Measurements from ENCODE around the gene P3H4. TPM values are rescaled to one million over a fixed set of nuclear protein-coding genes. Genes with fewer than 3 reads are reported as not detected.

Gene P3H4
- polyA plus RNA-seq, 4 donors = 35.0 to 47.0 (median 41.4) TPM

- DNase-seq (ENCODE audit: low read depth in 4 of 4, low spot score in 3 of 4) = no peak
Observed at GRCh38 chr17:41773731-41774193, 38.0 kb downstream of the P3H4 start.

- peak in 2 of 4 donors; percentile 54 to 62 for DNase-seq (ENCODE audit: low read depth in 4 of 4, low spot score in 3 of 4)
Observed at GRCh38 chr17:41773190-41773588, 38.6 kb downstream of the P3H4 start.

DNA sequence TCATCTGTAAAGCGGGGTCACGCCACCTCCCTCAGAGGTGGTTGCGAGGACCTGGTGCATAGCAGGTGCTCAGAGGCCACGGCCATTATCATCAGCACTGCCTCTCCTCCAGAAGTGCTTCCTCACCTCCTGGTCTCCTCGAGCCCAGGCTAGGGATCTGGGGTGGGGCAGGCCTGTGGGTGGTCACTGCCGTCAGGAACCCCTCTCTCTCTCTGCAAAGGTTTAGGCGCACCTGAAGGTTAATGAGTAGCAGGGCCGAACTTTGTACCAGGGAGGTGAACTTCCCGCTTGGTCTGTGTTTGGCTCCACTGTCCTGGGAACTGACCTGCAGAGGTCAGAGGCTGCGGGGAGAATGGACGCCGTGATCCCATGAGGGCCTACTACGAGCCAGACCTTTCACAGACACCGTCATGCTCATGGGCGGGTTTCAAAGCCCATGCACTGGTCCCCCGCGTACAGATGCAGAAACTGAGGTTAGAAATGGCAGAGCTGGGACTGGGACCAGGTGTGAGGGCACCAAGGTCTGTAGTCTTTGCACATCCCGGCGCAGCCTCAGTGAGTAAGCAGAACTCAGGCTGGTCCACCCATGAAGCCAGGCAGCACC is 39.1 kb downstream of the P3H4 start:
- DNase-seq (ENCODE audit: low read depth in 4 of 4, low spot score in 3 of 4) = no peak

DNA sequence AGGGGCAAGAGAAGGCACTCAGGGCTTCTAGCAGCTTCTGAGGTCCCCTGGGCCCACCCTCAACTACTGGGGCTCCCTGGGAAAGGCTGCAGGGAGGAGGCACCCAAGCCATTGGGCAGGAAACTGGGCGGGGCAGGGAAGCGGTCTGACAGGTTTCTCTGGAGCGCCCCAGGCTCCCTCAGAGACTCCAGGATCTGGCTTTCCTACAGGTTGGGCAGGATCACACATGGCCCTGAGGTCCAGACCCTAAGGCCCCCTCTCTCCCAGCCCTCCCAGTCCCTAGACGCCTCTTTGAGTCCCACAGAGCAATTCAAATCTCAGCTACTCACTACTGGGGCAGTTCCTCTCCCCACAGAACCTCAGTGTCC is 39.5 kb downstream of the P3H4 start:
- no peak for DNase-seq (ENCODE audit: low read depth in 4 of 4, low spot score in 3 of 4)

GRCh38 chr17:41771389-41772206 is 40.2 kb downstream of the P3H4 start:
- DNase-seq (ENCODE audit: low read depth in 4 of 4, low spot score in 3 of 4) = no peak

DNA sequence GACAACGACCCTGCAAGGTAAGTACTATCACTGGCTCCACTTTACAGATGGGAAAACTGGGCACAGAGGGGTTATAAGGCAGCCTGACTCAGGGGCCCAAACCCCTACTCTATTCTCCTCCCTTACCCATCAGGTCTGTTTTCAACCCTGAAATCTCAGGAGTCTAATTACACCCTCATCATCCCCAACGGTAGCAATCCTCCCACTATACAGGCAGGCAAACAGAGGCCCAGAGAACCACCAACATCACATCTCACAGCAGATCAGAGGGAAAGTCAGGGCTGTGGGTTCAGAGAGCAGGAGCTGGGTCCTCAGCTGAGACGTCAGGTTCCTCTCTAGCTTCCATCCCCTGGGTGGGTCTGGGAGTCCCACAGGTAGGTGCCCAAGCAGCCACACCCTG is 41.8 kb downstream of the P3H4 start:
- no peak for DNase-seq (ENCODE audit: low read depth in 4 of 4, low spot score in 3 of 4)

GRCh38 chr17:41769346-41769862 is 42.3 kb downstream of the P3H4 start:
- no peak for DNase-seq (ENCODE audit: low read depth in 4 of 4, low spot score in 3 of 4)

- no peak for DNase-seq (ENCODE audit: low read depth in 4 of 4, low spot score in 3 of 4)
Observed at GRCh38 chr17:41768682-41769288, 43.0 kb downstream of the P3H4 start.

DNA sequence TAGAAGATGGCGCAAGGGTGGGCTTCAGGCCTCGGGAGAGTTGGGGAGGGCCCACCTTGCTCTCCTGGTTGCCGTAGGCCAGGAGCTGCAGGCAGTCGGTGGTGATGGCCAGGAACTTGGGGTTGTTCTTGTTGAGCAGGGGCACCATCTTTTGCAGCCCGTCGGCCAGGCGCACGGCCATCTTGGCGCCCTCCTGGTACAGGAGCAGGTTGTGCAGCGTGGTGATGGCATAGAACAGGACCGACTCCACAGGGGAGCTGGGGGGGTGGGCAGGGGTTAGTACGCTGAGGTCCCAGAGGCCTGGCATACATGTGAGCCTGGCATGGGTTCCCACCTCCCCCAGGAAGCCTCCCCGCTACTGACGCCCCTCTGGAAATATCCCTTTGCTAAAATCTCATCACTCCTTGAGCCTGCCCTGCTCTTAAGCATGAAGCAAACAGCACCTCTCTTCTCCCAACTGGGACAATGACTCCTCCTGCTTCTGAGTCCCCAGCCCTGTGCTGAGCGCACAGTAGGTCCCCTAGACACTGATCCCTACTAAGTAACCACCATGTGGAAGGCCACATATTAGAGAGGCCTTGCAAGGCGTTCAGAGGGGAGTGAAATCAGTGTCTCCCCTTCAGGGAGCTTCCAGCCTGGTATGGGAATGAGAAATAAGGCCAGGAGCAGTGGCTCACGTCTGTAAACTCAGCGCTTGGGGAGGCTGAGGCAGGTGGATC is 44.3 kb downstream of the P3H4 start:
- DNase-seq (ENCODE audit: low read depth in 4 of 4, low spot score in 3 of 4) = no peak

GRCh38 chr17:41766135-41766534 is 45.6 kb downstream of the P3H4 start:
- DNase-seq (ENCODE audit: low read depth in 4 of 4, low spot score in 3 of 4) = no peak

- no peak for DNase-seq (ENCODE audit: low read depth in 4 of 4, low spot score in 3 of 4)
Observed at GRCh38 chr17:41763327-41763726, 48.4 kb downstream of the P3H4 start.

DNA sequence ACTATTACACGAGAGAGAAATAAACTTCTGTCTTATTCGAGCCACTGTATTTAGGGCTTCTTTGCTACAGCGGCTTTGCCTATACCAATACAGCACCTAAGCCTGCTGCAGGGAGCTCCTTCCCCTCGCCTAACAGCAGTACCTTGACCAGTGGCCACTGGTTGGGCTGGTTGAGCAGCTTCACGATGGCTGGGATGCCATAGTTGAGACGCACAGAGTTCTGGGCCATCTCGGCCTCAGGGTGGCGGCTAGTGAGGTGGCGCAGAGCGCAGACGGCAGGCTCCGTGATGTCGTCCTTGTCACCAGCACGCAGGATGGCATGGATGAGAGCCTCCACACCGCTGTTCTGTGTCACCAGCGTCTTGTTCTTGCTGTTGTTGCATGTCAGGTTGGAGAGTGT is 48.9 kb downstream of the P3H4 start:
- DNase-seq (ENCODE audit: low read depth in 4 of 4, low spot score in 3 of 4) = no peak

- no peak for DNase-seq (ENCODE audit: low read depth in 4 of 4, low spot score in 3 of 4)
Observed at GRCh38 chr17:41762391-41762790, 49.4 kb downstream of the P3H4 start.

GRCh38 chr17:41760878-41761277 is 50.9 kb downstream of the P3H4 start:
- DNase-seq (ENCODE audit: low read depth in 4 of 4, low spot score in 3 of 4) = no peak

- DNase-seq (ENCODE audit: low read depth in 4 of 4, low spot score in 3 of 4) = no peak
Observed at GRCh38 chr17:41758601-41759000, 53.1 kb downstream of the P3H4 start.

DNA sequence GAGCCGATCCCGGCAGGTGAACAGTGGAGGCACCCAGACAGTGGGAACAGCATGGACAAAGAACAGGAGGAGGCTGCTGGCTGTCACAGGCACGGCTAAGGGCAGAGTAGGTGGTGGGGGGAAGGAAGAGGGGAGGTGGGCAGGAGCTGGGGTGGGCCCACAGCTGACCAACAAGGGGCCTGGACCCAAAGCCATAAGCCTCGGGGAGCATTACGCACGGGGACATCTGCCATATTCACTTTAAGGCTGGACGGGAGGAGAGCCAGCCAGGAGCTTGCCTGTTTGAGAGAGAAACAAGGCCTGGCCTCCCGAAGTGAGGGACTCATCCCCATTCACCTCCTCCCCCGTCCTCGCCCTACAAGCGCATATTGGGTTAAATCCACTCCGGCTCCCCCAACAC is 57.7 kb downstream of the P3H4 start:
- DNase-seq (ENCODE audit: low read depth in 4 of 4, low spot score in 3 of 4) = no peak

Other genes starting within 250 kb of the P3H4 start
- gene KRT9, start 239.9 kb downstream of the P3H4 start, polyA plus RNA-seq (ENCODE audit: insufficient read length in 4 of 4) = not detected
- gene KRT14, start 225.1 kb downstream of the P3H4 start, polyA plus RNA-seq (ENCODE audit: insufficient read length in 4 of 4) = under 1 TPM; 0.14 to 0.44 (median 0.26) TPM
- gene KRT16, start 199.2 kb downstream of the P3H4 start, polyA plus RNA-seq (ENCODE audit: insufficient read length in 4 of 4) = under 1 TPM in 1 of 4 donors, not detected in 3; 0.09 TPM
- 1 to 10 TPM; 1.2 to 4.0 (median 1.9) TPM for gene KRT17, start 187.4 kb downstream of the P3H4 start, polyA plus RNA-seq (ENCODE audit: insufficient read length in 4 of 4)
- 100 to 1,000 TPM; 762 to 798 (median 768) TPM for gene EIF1, start 123.1 kb downstream of the P3H4 start, polyA plus RNA-seq (ENCODE audit: insufficient read length in 4 of 4)
- not detected for gene GAST, start 99.6 kb downstream of the P3H4 start, polyA plus RNA-seq (ENCODE audit: insufficient read length in 4 of 4)
- 1 to 10 TPM in 1 of 4 donors, under 1 TPM in 3; 0.86 to 1.1 (median 0.94) TPM for gene HAP1, start 77.3 kb downstream of the P3H4 start, polyA plus RNA-seq (ENCODE audit: insufficient read length in 4 of 4)
- gene JUP, start 25.2 kb downstream of the P3H4 start, polyA plus RNA-seq (ENCODE audit: insufficient read length in 4 of 4) = 100 to 1,000 TPM; 200 to 246 (median 211) TPM
- gene FKBP10, start 1.1 kb upstream of the P3H4 start, polyA plus RNA-seq (ENCODE audit: insufficient read length in 4 of 4) = 100 to 1,000 TPM; 142 to 160 (median 146) TPM
- 100 to 1,000 TPM in 2 of 4 donors, 10 to 100 TPM in 2; 93.4 to 124 (median 102) TPM for gene NT5C3B, start 24.3 kb upstream of the P3H4 start, polyA plus RNA-seq (ENCODE audit: insufficient read length in 4 of 4)
- under 1 TPM; 0.18 to 0.34 (median 0.29) TPM for gene KLHL10, start 25.9 kb upstream of the P3H4 start, polyA plus RNA-seq (ENCODE audit: insufficient read length in 4 of 4)
- 1 to 10 TPM; 7.2 to 9.5 (median 8.7) TPM for gene KLHL11, start 53.5 kb upstream of the P3H4 start, polyA plus RNA-seq (ENCODE audit: insufficient read length in 4 of 4)
- gene ACLY, start 107.0 kb upstream of the P3H4 start, polyA plus RNA-seq (ENCODE audit: insufficient read length in 4 of 4) = 10 to 100 TPM; 81.0 to 91.3 (median 91.1) TPM
- gene ODAD4, start 118.7 kb upstream of the P3H4 start, polyA plus RNA-seq (ENCODE audit: insufficient read length in 4 of 4) = 1 to 10 TPM; 5.7 to 7.2 (median 6.3) TPM
- 10 to 100 TPM; 63.0 to 80.3 (median 68.1) TPM for gene CNP, start 154.8 kb upstream of the P3H4 start, polyA plus RNA-seq (ENCODE audit: insufficient read length in 4 of 4)
- gene DNAJC7, start 205.5 kb upstream of the P3H4 start, polyA plus RNA-seq (ENCODE audit: insufficient read length in 4 of 4) = 100 to 1,000 TPM; 134 to 148 (median 138) TPM
- 10 to 100 TPM; 51.2 to 63.5 (median 53.3) TPM for gene NKIRAS2, start 208.1 kb upstream of the P3H4 start, polyA plus RNA-seq (ENCODE audit: insufficient read length in 4 of 4)
- gene C17orf113, start 238.7 kb upstream of the P3H4 start, polyA plus RNA-seq (ENCODE audit: insufficient read length in 4 of 4) = 1 to 10 TPM; 3.7 to 4.1 (median 3.9) TPM